Tongue (tissue), 2 donors: Measurements from ENCODE around the gene ABRACL. TPM values are rescaled to one million over a fixed set of nuclear protein-coding genes. Genes with fewer than 3 reads are reported as not detected.
A peak's percentile ranks its signal among the peaks of the same experiment; 100 is the strongest.
"Not testable (repeated sequence)": the region's sequence is repeated elsewhere in the genome, so short reads cannot be mapped to it uniquely, and the experiment has no call there.

Source experiments
- DNase-seq: peaks from one replicate; pipeline ENCODE4 v3.0.0-alpha.2; 2015
- total RNA-seq: library from RNA; depleted of rRNA; stranded (reverse); fragments of >200 nt; gene quantifications from one replicate; pipeline ENCODE4 v1.2.3, GENCODE V29; 2014

ABRACL gene, protein sequence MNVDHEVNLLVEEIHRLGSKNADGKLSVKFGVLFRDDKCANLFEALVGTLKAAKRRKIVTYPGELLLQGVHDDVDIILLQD
- 6.1 TPM for total RNA-seq

DNA sequence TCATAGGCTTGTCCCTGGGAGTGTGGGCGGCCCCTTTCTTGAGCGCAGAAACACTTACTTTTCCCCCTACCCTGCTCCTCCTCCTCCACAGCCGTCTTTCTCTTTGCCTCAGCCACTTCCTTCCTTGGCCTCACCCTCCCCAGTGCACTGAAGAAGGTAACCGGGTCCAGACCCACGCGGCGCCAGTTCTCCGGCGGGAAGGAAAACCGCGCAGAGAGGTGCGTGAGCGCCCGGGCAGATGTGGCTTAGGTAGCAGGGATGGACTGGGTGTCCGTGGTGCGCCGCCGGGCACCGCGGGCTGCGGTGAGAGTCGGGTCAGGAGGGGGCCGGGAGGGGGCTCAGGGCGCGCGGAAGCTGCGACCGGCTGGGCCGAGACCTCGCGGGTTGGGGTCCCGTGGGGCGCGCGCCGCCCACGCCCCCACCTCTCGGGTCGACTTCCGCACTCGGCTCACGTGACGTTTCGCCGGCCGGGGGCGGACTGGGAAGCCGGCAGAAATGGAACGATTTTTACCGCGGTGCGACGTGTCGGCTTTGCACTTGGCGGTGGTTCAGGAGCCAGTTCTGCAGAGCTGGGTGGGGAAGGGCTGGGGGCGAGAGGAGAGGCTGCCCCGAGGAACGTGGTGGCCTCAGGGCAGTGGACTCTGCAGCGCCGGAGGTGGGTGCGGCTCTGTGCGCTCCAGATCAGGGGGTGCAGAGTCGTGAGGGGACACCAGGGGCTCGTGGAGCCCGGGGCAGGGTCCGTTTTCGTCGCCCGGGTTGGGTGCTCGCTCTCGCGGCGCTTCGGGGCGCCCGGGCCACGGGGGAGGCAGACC lies at the start of gene ABRACL:
Gene ABRACL (plus strand): TSS at position 88 of the 812 bp plus-strand sequence. CDS start 5,416 bp downstream, outside the sequence.
- peak; percentile 73 for DNase-seq

GRCh38 chr6:138979365-138979764 lies 49.2 kb upstream of the ABRACL start:
- no peak for DNase-seq

DNA sequence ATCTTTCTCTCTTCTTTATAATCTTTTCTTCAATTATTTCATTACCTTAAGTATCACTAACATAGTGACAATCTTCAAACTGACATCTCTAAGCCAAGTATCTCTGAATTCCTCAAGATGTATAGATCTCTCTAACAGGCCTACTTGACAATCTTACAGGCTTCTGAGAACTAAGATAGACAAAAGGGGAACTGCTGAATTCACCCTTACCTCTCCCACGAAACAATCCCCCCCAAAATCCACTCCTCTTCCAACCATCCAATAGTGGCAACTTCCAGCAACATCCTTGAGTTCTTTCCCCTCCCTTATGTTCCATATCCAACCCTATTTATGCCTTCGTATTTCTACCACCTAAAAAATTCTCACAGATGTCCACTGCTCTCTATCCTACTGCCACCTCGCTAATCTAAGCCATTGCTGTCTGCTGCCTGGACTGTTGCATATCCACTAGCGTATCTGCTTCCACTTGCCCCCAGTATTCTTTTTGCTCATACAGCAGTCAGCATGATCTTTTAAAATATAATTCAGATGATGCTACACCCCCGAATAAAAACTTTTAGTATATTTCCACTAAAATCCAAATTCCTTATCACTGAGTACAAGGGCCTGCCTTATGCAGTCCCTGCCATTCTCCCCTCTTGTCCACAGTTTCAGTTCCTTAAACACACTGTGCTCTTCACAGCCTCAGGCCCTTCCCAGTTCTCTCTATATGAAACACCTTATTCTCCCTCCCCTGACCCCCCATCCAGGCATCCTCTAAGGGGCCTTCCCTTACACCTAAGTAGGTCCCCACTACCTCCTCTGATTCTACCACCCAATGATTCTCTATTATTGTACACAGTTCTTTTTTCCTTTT lies 48.5 kb upstream of the ABRACL start:
- no peak for DNase-seq

GRCh38 chr6:138981416-138981815 lies 47.1 kb upstream of the ABRACL start:
- DNase-seq, result no peak

DNA sequence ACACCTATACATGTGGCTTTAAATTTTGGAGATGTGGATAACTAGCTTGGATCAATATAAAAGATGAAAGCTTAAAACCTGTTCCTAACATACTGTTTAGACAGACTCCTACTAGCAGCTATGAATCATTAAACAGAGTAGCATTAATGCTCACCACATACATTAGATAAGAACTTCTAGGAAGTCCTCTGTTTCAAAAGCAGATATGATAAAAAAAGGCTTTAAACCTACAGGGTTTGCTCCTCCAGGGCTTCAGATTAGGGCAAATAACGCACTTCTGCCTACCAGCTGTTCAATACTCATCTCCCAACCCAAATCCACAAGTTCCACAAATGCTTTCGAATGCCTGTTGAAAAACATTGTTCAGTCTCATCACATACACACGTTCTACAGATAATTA lies 42.0 kb upstream of the ABRACL start:
- peak; percentile 29 for DNase-seq

GRCh38 chr6:138987080-138987642 lies 41.4 kb upstream of the ABRACL start:
- DNase-seq, result peak; percentile 32

GRCh38 chr6:138987643-138988468 lies 40.7 kb upstream of the ABRACL start, which contains the start of gene REPS1:
Gene REPS1 (minus strand): TSS chr6:138988253. CDS start chr6:138987682, 571 bp downstream.
- DNase-seq, result peak; percentile 96

DNA sequence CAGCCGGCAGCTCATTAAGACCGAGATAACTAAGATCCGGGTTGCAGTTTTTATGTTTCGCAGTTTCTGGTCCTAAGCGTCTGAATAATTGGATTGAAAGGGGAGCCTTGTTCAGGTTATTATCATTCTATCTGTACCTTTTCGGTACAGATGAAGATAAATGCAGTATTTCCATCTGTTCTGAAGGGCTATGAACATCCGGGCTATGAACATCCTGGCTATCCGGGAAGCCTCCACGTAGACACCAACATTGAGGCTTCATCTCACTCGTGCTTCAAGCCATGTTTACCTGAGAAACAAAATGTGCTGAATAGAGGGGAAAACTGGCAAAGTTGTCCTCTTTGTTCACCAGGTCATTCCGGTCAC lies 40.1 kb upstream of the ABRACL start:
- no peak for DNase-seq

DNA sequence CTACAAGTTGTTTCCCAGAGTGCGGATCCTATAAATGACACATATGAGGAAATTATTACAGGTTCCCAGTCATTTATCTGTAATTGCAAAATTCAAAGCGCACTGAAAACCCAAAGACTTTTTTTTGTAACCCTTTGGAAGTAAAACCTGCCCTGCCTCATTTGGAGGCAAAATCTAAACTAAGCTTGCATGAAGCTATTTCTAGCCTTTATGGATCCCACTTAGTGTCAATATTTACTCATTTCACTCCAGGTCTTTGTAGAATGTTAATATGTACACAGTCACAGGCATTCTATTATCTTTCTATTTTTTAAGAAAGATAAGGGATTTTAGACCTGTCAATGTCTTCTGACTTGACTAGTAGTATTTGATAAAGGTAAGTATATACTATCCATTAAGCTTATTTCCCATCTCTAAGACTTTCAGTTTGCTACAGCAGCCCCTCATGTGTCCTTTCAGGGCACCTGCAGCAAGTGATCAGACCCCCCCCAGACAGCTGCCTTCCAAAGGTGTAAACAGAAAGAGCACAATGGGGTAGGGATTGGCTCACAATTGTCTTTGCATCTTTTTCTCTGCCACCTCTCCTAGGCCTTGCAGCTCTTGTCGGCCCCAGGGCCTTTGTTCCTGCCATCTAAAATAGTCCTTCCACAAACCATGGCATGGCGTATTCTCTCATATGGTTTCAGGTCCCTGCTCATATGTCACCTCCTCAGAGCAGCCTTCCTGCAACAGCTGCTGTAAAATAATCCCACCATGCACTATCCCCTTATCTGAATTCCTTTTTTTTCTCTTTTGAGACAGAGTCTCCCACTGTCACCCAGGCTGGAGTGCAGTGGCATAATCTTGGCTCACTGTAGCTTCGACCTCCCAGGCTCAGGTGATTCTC lies 39.2 kb upstream of the ABRACL start:
- no peak for DNase-seq

DNA sequence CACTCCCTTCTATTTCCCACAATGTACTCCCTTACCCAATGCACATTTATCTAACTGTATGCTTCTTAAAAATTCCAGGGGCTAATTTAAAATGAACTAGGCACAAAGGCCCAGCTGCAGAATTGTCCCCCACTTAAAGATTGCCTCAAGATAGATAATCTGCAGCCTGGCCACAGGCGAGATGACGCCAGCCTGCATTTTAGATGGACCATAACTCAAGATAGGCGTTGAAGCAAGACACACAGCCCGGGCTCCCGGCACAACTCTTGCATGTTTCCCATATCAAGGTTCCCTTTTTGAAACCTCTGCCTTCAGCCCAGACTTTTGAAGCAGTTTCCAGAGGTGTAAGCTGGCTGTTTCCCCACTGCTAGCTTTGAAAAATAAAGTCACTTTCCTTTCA lies 37.3 kb upstream of the ABRACL start:
- DNase-seq, result no peak

DNA sequence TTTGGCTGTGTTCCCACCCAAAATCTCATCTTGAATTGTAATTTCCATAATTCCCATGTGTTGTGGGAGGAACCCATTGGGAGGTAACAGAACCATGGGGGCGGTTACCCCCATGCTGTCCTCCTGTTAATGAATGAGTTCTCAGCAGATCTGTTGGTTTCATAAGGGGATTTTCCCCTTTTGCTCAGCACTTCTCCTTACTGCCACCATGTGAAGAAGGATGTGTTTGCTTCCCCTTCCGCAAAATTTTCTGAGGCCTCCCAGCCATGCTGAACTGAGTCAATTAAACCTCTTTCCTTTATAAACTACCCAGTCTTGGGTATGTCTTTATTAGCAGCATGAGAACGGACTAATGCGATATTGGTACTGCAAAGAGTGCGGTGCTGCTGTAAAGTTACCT lies 35.6 kb upstream of the ABRACL start:
- not testable (repeated sequence) for DNase-seq

- DNase-seq, result not testable (repeated sequence)
Measured at GRCh38 chr6:138993410-138993809, 35.1 kb upstream of the ABRACL start.

- no peak for DNase-seq
Measured at GRCh38 chr6:138996524-138996923, 32.0 kb upstream of the ABRACL start.

- DNase-seq, result no peak
Measured at GRCh38 chr6:138997136-138997535, 31.4 kb upstream of the ABRACL start.

- peak; percentile 24 for DNase-seq
Measured at GRCh38 chr6:138999949-139000725, 28.4 kb upstream of the ABRACL start.

GRCh38 chr6:139003751-139004150 lies 24.8 kb upstream of the ABRACL start:
- DNase-seq, result no peak

GRCh38 chr6:139006477-139006876 lies 22.1 kb upstream of the ABRACL start:
- DNase-seq, result no peak

GRCh38 chr6:139007428-139007827 lies 21.1 kb upstream of the ABRACL start:
- DNase-seq, result no peak

- DNase-seq, result no peak
Measured at GRCh38 chr6:139008117-139008516, 20.4 kb upstream of the ABRACL start.

DNA sequence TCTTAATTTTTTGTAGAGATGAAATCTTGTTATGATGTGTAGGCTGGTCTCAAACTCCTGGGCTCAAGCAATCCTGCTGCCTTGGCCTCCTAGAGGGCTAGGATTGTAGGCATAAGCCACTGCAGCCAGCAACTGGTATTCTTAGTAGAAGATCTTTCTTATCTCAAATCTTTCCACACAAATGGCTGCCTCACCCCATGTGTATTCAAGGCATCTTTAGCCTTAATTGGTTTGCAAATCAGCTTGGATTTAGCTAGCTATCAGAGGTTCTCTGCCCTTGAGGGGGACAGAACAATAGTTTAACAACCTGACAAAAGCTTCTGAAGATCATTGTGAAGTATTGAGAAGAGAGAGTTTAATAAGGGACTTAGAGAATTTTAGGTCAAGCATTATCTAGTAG lies 17.9 kb upstream of the ABRACL start:
- no peak for DNase-seq
